G401.6 (cell line): ENCODE data around the gene DVL1.

Experiments
- FAIRE-seq: peaks from 2 replicates; lab custom pipeline; 2012; peaks lifted over from hg19 to GRCh38; lab: Jason Lieb, UNC

DVL1 gene

DNA sequence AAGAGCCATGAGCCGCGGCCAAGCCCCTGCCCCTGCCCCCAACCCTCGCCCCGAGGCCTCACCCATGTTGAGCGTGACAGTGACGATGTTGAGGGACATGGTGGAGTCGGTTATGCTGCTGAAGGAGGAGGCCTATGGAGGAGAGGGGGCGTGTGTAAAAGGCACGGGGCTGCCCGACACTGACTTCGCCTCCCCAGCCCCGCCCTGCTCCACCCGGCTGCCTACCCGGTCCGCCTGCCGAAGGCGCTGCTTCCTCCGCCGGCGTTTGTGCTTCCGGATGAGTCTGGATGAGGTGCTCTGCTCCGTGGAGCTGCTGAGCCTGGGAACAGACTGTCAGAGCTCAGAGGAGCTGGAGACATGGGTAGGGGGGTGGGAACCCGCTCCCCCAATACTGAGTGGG is 9.0 kb downstream of the DVL1 start:
- no peak for FAIRE-seq

DNA sequence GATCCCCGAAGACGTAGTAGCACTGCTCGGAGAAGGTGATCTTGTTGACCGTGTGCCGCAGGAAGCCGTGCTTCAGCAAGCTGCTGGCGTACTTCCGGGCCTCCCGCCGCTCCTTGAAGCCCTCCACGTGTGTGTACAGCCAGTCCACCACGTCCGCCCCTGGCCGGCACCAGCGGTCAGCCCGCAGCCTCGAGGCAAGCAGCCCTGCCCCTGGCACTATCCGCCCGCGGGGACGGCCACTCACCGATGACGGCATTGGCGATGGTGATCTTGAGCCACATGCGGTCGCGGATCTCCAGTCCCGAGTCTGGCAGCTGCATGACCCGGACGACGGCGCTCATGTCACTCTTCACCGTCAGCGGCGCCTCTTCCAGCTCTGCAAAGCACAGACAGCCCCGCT is 10.9 kb downstream of the DVL1 start:
- no peak for FAIRE-seq

DNA sequence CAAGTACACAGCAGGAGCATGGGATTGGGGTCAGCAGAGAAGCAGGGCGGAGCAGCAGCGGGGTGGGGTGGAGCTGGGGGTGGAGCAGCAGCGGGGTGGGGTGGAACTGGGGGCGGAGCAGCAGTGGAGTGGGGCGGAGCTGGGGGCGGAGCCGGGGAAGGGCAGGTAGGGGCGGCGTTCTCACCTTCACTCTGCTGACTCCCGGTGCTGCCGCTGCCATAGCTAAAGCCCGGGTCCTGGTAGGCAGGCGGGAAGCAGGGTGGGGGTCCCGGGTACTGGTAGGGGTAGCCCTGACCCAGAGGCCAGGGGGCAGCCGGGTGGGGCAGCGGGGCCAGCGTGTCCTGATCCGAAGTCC is 11.4 kb downstream of the DVL1 start:
- no peak for FAIRE-seq

DNA sequence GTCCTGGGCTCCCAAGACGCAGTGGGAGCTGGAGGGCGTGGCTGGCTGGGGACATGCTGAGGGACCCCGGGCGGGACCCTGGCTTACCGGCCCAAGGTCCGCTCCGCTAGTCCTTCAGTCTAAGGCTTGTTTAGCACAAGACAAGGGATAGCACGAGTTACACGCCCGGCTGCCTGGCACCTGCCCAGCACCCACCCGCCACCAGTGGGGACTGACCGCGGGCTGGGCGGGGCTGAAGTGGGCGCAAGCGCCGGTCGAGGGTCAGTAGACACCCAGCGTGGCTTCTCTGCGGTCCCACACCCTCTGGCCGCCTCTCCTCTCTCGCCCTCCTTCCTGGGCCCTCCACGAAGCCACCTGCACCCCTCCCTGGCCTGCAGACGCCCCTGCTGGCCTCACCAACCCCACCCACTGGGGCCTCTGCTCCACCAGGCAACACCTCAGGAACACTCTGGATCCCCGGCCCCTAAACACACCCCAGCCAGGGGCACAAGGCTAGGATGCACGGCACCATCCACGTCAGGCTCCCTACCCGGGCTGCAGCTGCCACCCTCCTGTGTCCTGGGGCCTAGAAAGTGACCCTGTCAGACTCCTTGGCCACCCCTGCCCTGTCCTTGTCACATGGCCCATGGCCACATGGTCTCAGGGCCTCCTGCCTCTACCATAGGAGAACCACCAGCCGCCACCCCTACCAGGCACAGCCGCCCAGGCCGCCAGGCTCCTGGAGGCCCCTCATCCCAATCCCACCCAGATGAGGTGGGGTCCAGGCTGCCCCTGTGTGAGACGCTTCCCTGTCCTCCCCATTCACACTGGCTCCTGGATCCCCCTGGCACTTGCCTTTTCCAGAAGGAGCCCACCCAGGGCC is 12.1 kb downstream of the DVL1 start:
- FAIRE-seq, result no peak

DNA sequence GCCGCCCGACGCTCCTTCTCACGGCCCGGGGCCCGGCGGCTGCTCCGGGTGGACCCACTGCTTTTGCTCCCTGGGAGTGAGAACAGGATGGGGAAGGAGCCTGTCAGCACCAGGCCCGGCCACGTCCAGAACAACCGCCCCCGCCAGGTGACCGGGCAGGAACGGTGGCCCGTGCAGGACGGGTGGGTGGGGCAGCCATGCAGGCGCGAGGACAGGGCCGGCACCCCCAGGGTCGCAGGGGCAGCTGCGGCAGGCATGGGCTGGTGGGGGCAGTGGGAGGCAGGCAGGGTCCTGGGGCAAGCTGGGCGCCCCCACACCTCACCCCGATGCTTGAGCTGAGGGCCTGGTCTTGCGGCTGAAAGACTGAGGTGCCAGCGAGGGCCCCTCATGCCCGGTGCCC is 12.8 kb downstream of the DVL1 start:
- no peak for FAIRE-seq

DNA sequence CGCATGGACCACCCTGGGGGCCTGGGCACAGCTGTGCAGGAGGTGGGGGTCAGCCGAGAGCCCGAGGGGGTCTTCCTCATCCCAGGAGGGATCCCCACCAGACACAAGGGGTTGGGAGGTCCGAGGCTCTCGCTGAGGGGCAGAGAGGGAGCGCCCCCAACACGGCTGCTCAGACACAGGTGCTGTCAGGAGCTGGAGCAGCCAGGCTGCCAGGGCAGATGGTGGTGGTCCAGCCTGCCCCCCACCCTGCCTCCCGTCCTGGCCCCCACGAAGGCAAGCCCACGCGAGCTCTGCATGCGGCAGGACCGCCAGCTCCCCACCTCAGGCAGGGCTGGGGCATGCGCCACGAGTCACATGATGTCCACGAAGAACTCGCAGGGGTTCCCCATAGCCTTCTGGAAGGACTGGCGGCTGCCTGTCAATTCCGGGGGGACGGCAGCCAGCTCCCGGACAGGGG is 13.4 kb downstream of the DVL1 start:
- no peak for FAIRE-seq

DNA sequence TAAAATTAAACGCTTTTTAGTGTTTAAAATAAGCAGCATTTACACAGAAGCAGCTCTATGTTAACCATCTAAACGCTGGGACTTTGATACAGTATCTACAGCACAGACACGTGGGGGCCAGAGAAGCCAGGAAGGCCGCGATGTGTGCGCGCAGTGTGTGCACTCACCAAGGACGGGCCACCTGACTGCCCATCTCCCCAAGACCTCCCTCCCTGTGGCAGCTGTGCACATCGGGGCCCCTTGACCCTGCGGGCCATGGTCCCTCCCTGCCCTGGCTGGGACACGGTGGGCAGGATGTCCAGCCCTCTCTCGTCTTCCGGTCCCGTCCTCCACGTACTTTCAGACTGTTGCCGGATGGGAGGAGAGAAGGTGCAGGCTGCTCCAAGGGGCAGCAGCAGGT is 13.9 kb downstream of the DVL1 start:
- FAIRE-seq, result no peak

DNA sequence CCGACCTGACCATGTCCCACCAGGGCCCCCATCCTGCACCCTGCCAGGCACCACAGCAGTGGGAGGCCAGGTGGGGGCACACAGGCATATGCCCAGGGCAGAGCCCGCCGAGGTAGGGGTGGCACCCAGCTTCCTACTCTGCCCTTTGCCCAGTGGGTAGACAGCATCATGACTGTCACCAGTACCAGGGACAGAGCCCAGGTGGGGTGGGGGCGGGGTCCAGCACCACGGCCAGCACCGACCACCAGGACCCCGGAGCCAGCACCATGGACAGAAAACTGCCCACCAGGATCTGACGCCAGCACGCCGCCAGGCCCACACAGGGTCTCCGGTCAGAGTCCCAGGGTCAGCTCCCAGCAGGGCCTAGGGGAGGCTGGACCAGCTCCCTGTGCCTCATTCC is 14.4 kb downstream of the DVL1 start:
- no peak for FAIRE-seq

DNA sequence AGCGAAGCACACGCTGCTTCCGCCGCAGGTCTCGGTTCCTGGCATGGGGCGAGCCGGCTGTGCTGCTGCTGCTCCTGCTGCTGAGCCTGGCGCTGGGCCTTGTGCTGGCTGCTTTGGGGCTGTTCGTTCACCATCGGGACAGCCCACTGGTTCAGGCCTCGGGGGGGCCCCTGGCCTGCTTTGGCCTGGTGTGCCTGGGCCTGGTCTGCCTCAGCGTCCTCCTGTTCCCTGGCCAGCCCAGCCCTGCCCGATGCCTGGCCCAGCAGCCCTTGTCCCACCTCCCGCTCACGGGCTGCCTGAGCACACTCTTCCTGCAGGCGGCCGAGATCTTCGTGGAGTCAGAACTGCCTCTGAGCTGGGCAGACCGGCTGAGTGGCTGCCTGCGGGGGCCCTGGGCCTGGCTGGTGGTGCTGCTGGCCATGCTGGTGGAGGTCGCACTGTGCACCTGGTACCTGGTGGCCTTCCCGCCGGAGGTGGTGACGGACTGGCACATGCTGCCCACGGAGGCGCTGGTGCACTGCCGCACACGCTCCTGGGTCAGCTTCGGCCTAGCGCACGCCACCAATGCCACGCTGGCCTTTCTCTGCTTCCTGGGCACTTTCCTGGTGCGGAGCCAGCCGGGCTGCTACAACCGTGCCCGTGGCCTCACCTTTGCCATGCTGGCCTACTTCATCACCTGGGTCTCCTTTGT is 15.5 kb downstream of the DVL1 start:
- no peak for FAIRE-seq

DNA sequence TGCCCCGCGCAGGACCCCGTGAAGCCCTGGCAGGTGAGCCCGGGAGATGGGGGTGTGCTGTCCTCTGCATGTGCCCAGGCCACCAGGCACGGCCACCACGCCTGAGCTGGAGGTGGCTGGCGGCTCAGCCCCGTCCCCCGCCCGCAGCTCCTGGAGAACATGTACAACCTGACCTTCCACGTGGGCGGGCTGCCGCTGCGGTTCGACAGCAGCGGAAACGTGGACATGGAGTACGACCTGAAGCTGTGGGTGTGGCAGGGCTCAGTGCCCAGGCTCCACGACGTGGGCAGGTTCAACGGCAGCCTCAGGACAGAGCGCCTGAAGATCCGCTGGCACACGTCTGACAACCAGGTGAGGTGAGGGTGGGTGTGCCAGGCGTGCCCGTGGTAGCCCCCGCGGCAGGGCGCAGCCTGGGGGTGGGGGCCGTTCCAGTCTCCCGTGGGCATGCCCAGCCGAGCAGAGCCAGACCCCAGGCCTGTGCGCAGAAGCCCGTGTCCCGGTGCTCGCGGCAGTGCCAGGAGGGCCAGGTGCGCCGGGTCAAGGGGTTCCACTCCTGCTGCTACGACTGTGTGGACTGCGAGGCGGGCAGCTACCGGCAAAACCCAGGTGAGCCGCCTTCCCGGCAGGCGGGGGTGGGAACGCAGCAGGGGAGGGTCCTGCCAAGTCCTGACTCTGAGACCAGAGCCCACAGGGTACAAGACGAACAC is 16.3 kb downstream of the DVL1 start:
- no peak for FAIRE-seq

DNA sequence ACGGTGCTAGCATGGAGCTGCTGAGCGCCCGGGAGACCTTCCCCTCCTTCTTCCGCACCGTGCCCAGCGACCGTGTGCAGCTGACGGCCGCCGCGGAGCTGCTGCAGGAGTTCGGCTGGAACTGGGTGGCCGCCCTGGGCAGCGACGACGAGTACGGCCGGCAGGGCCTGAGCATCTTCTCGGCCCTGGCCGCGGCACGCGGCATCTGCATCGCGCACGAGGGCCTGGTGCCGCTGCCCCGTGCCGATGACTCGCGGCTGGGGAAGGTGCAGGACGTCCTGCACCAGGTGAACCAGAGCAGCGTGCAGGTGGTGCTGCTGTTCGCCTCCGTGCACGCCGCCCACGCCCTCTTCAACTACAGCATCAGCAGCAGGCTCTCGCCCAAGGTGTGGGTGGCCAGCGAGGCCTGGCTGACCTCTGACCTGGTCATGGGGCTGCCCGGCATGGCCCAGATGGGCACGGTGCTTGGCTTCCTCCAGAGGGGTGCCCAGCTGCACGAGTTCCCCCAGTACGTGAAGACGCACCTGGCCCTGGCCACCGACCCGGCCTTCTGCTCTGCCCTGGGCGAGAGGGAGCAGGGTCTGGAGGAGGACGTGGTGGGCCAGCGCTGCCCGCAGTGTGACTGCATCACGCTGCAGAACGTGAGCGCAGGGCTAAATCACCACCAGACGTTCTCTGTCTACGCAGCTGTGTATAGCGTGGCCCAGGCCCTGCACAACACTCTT is 17.0 kb downstream of the DVL1 start:
- no peak for FAIRE-seq

DNA sequence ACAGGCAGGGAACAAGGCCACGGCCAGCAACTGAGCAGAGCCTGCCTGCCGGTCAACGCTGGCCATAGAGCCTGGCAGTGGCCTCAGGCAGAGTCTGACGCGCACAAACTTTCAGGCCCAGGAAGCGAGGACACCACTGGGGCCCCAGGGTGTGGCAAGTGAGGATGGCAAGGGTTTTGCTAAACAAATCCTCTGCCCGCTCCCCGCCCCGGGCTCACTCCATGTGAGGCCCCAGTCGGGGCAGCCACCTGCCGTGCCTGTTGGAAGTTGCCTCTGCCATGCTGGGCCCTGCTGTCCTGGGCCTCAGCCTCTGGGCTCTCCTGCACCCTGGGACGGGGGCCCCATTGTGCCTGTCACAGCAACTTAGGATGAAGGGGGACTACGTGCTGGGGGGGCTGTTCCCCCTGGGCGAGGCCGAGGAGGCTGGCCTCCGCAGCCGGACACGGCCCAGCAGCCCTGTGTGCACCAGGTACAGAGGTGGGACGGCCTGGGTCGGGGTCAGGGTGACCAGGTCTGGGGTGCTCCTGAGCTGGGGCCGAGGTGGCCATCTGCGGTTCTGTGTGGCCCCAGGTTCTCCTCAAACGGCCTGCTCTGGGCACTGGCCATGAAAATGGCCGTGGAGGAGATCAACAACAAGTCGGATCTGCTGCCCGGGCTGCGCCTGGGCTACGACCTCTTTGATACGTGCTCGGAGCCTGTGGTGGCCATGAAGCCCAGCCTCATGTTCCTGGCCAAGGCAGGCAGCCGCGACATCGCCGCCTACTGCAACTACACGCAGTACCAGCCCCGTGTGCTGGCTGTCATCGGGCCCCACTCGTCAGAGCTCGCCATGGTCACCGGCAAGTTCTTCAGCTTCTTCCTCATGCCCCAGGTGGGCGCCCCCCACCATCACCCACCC is 17.9 kb downstream of the DVL1 start, which contains the start of gene TAS1R3:
Gene TAS1R3 (plus strand): TSS at position 213 of the 898 bp plus-strand sequence. CDS start 66 bp downstream, at position 279.
- no peak for FAIRE-seq

DNA sequence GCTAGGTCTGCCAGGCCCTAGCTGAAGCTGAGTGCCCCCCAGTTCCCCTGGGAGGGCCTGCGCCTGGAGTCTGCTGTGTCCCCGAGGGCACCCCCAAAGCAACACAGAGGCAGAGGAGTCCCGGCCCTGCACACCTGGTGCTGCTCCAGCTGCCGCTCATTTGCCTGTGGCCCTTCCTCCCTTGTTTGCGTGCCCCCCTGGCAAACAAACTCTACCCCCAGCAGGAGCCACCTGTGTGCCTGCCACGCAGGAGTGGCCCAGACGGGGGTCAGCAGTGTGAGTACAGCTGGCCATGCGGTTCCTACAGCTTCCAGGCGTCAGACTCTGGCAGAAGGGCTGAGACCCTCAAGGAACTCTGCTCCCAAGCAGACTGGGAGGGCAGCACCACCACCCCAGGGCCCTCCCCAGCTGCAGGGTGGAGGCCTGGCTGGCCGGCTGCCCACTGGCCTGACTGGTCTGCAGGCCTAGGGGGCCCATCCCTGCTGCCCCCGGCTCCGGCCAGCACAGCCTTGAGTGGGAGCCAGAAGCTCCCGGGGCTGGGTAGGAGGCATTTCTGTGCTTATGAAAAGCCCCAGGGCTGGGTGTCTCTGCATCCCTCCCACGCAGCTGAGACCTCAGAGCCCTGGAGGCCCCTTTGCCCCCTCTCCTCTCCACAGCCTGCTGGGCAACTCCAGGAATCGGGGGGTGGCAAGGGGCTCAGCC is 18.7 kb downstream of the DVL1 start:
- FAIRE-seq, result no peak

DNA sequence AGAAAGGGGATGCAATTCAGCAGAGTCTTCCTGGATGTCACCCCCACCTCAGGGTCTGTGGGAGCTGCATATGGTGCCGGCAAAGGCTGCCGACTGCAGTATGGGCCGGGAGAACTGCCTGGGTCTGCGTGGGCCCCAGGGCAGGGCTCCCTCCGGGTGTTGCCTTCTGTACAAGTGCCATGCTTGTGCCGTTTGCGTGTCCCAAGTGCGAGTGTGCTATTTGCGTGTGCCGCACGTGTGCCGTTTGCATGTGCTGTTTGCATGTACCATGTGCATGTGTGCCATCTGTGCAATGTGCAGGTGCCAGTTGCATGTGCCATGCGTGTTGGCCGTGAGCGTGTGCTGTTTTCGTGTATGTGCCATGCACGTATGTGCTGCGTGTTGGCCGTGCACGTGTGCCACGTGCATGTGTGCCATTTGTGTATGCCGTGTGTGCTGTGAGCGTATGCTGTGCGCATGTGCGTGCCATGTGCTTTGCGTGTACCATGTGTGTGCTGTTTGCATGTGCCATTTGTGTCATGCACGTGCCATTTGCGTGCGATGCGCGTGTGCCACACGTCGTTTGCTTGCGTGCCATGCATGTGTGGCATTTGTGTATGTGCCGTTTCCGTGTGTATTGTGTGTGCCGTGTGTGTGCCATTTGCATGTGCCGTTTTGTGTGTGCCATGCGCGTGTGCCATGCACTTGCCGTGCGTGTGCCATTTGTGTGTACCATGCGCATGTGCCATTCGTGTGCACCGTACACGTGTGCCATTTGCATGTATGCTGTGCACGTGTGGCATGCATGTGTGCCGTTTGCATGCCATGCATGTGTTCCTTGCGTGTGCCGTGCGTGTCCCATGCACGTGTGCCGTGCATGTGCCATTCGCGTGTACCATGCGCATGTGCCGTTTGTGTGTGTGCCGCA is 19.7 kb downstream of the DVL1 start:
- no peak for FAIRE-seq

DNA sequence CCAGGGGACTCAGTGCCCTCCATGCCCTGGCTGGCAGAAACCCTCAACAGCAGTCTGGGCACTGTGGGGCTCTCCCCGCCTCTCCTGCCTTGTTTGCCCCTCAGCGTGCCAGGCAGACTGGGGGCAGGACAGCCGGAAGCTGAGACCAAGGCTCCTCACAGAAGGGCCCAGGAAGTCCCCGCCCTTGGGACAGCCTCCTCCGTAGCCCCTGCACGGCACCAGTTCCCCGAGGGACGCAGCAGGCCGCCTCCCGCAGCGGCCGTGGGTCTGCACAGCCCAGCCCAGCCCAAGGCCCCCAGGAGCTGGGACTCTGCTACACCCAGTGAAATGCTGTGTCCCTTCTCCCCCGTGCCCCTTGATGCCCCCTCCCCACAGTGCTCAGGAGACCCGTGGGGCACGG is 21.0 kb downstream of the DVL1 start:
- no peak for FAIRE-seq

DNA sequence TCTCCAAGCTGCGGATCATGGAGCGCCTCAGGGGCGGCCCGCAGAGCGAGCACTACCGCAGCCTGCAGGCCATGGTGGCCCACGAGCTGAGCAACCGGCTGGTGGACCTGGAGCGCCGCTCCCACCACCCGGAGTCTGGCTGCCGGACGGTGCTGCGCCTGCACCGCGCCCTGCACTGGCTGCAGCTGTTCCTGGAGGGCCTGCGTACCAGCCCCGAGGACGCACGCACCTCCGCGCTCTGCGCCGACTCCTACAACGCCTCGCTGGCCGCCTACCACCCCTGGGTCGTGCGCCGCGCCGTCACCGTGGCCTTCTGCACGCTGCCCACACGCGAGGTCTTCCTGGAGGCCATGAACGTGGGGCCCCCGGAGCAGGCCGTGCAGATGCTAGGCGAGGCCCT is 21.9 kb downstream of the DVL1 start:
- FAIRE-seq, result no peak

DNA sequence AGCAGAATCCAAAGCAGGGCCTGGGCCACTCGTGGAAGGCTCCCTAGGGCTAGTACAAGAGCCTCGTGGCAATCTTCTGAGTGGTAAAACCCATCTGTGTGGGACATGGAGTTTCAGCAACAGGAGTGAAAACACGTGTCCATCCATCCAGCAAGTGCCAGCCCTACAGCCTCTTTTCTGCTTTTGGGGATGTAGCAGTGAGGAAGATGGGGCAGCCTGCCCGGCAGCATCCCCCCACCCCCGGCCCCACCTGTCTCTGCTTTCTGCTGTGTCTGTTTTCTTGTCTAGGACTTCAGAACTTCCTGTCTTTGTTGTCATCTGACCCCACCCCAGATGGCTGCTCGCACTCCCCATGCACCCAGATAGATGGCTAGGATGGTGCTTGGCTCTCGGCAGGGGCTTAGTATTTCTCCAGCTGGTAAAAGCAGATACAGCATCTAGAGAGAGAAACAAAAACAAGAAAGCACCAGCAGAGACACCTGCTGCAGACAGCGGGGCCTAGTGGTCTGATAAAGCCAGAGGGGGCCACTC is 23.1 kb downstream of the DVL1 start:
- no peak for FAIRE-seq

DNA sequence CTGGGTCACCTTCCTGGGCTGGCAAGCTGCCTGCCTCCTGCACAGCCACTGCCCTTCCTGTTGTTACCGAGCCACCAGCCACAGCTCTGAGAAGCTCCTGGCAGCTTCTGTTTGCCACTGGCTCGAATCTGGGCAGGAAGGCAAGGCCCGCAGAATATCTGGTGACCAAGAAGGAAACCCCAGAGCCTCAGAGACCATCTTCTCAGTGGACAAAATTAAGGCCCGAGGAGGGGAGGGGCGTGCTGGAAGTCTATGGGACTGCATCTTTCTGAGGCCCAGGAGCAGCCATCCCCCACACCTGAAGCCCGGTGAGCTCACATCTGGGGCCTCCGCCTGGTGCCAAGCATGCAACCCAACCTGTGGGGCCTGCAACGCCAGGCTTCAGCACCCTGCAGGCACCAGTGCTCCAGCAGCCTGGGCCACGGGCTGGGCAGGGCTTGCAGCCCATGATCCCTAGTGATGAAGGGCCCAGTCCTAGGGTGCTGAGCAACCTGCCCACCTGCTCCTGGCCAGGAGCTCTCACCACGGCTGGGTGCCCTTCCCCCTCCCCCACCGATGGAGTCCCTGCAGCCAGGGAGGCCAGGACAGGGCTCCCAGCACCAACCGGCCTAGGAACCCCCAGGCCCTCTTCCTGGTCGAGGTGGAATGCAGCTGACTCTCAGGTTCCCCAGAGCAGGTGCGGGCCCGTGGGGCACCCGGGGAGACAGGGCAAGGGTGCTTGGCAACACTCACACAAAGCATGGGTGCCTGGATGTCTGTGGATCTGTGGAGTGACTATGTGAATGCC is 23.7 kb downstream of the DVL1 start:
- FAIRE-seq, result no peak
